Measurements from ENCODE around the gene AGPS.

DNA sequence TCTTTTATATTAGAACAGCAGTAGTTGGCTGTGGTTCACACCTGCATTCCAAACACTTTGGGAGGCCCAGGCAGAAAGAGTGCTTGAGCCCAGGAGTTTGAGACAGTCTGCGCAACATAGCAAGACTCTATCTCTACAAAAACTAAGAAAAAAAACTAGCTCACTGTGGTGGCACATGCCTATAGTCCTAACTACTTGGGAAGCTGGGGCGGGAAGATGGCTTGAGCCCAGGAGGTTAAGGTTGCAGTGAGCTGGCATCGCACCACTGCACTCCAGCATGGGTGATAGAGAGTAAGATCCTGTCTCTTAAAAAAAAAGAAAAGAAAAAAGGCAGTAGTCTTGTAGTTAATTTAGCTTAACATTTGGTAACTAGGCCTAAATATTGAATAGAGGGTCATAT, 136.6 kb downstream of the AGPS start:
- TF ChIP-seq EP300 (IDR thresholded peaks at IDR 0.05) (no peak), POLR2A (IDR thresholded peaks at IDR 0.05) (no peak)
- TF ChIP-seq, protein P1, sequence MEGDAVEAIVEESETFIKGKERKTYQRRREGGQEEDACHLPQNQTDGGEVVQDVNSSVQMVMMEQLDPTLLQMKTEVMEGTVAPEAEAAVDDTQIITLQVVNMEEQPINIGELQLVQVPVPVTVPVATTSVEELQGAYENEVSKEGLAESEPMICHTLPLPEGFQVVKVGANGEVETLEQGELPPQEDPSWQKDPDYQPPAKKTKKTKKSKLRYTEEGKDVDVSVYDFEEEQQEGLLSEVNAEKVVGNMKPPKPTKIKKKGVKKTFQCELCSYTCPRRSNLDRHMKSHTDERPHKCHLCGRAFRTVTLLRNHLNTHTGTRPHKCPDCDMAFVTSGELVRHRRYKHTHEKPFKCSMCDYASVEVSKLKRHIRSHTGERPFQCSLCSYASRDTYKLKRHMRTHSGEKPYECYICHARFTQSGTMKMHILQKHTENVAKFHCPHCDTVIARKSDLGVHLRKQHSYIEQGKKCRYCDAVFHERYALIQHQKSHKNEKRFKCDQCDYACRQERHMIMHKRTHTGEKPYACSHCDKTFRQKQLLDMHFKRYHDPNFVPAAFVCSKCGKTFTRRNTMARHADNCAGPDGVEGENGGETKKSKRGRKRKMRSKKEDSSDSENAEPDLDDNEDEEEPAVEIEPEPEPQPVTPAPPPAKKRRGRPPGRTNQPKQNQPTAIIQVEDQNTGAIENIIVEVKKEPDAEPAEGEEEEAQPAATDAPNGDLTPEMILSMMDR (IDR thresholded peaks at IDR 0.05) = no peak

All from gastroesophageal sphincter (tissue), 3 donors.